Effector CD4-positive, alpha-beta T cell (primary cell): ENCODE measurements around the gene ADGRE1.
"Not testable (repeated sequence)": the region's sequence is repeated elsewhere in the genome, so short reads cannot be mapped to it uniquely, and the experiment has no call there.

Experiments
- DNase-seq: peaks from one replicate; pipeline ENCODE4 v3.0.0-alpha.2; 2020
- total RNA-seq: gene quantifications from one replicate; lab custom pipeline; 2026; lab: John Stamatoyannopoulos, UW

Gene ADGRE1, protein sequence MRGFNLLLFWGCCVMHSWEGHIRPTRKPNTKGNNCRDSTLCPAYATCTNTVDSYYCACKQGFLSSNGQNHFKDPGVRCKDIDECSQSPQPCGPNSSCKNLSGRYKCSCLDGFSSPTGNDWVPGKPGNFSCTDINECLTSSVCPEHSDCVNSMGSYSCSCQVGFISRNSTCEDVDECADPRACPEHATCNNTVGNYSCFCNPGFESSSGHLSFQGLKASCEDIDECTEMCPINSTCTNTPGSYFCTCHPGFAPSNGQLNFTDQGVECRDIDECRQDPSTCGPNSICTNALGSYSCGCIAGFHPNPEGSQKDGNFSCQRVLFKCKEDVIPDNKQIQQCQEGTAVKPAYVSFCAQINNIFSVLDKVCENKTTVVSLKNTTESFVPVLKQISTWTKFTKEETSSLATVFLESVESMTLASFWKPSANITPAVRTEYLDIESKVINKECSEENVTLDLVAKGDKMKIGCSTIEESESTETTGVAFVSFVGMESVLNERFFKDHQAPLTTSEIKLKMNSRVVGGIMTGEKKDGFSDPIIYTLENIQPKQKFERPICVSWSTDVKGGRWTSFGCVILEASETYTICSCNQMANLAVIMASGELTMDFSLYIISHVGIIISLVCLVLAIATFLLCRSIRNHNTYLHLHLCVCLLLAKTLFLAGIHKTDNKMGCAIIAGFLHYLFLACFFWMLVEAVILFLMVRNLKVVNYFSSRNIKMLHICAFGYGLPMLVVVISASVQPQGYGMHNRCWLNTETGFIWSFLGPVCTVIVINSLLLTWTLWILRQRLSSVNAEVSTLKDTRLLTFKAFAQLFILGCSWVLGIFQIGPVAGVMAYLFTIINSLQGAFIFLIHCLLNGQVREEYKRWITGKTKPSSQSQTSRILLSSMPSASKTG
- 7.3 reads per million, percentile 26 among the genes with 10 or more reads in this experiment for total RNA-seq

DNA sequence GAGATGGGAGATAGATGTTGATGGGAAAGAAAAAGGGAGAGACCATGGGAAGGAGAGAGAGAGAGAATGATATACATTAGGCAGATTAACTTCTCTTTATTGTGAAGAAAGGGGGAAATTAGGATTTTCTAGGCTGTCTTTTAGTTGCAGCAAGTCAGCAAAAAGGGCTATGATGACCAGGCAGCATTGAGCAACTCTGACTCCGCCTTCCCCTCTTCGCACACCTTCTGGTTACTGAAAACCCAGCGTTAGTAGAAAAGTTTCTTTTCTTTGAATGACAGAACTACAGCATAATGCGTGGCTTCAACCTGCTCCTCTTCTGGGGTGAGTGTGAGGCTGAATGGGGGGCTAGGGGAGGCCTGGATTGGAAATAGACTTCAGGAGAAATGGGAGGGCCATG, at the start of gene ADGRE1:
Gene ADGRE1 (plus strand): TSS at position 264 of the 400 bp plus-strand sequence. CDS start 30 bp downstream, at position 294.
- DNase-seq, result no peak

- DNase-seq, result no peak
These were observed 49.2 kb upstream of the ADGRE1 start for GRCh38 chr19:6838062-6838655.

GRCh38 chr19:6842871-6843607, 44.3 kb upstream of the ADGRE1 start:
- no peak for DNase-seq

DNA sequence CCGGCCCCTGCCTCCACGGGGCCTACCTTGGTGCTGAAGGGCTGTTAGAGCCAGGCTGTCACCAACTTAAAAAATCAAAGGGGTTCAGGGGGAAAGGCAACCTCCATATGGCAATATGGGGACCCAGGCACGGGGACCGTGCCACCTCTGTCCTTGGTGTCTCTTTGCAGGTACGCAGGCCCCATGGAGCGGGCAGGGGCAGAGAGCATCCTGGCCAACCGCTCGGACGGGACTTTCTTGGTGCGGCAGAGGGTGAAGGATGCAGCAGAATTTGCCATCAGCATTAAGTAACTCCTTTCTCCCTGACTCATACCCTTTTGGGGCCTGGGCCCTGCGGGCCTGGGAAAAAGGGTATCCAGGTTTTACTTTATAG, 39.6 kb upstream of the ADGRE1 start:
- no peak for DNase-seq

DNA sequence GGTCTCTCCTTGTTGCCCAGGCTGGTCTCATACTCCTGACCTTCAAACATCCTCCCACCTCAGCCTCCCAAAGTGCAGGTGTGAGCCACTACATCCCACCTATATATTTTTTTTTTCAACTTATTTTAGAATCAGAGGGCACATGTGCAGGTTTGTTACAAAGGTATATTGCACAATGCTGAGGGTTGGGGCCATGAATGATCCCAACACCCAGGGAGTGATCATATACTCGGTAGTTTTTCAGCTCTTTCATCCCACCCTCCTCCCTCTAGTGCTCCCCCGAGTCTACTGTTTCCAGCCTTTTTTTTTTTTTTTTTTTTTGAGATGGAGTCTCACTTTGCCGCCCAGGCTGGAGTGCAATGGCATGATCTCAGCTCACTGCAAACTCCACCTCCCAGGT, 38.4 kb upstream of the ADGRE1 start:
- DNase-seq, result no peak

GRCh38 chr19:6849876-6850275, 37.5 kb upstream of the ADGRE1 start:
- DNase-seq, result no peak

DNA sequence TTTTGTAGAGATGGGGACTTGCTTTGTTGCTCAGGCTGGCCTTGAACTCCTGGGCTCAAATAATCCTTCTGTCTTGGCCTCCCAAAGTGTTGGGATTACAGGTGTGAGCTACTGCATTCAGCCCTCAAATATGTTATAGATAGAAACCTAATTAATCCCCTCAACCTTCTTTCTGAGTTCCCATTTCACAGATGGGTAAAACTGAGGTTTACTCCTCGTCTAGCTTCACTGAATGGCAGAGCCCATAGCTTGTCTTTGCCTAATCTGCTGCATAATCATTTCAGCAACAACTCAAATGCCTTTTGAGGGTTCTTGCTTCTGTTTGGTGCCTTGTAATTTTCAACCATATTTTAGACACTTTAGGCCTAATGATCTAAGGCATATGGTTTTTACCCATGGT, 36.0 kb upstream of the ADGRE1 start:
- no peak for DNase-seq

- no peak for DNase-seq
These were observed 35.4 kb upstream of the ADGRE1 start for GRCh38 chr19:6852001-6852400.

- DNase-seq, result no peak
These were observed 33.5 kb upstream of the ADGRE1 start for GRCh38 chr19:6853868-6854267.

- DNase-seq, result no peak
These were observed 32.6 kb upstream of the ADGRE1 start for GRCh38 chr19:6854758-6855157.

DNA sequence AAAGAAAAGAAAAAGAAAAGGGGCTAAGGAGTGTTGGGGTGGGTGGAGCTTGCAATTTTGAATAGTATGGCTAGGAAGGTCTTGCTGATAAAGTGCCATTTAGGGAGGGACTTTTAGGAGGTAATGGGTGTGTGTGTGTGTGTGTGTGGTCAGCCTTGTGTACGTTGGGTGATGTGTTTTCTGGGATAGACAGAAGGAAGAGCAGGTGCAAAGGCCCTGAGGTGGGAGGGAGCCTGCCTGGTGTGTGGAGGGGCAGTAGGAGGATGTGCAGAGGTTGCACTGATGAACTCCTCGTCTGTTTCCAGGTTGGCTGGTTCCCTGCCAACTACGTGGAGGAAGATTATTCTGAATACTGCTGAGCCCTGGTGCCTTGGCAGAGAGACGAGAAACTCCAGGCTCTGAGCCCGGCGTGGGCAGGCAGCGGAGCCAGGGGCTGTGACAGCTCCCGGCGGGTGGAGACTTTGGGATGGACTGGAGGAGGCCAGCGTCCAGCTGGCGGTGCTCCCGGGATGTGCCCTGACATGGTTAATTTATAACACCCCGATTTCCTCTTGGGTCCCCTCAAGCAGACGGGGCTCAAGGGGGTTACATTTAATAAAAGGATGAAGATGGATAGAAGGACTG, 30.5 kb upstream of the ADGRE1 start:
- DNase-seq, result no peak

- no peak for DNase-seq
These were observed 25.6 kb upstream of the ADGRE1 start for GRCh38 chr19:6861683-6862286.

DNA sequence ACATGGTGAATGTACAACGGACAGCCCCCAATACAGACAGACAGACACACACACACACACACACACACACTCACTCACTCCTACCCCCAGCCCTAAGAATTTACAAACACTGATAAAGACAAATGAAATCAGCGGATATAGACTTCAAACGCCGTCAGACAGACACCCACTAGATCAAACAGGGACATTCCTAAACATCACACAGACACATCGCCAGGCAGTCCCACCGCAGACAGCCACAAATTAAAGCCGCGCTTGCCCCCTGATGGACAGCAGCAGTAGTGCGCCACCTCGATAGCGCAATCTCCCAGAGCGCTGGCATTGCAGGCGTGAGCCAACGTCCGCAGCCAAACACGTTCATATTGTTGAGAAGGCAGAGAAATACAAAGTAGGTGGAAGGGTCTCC, 24.7 kb upstream of the ADGRE1 start:
- DNase-seq, result peak; percentile 86

DNA sequence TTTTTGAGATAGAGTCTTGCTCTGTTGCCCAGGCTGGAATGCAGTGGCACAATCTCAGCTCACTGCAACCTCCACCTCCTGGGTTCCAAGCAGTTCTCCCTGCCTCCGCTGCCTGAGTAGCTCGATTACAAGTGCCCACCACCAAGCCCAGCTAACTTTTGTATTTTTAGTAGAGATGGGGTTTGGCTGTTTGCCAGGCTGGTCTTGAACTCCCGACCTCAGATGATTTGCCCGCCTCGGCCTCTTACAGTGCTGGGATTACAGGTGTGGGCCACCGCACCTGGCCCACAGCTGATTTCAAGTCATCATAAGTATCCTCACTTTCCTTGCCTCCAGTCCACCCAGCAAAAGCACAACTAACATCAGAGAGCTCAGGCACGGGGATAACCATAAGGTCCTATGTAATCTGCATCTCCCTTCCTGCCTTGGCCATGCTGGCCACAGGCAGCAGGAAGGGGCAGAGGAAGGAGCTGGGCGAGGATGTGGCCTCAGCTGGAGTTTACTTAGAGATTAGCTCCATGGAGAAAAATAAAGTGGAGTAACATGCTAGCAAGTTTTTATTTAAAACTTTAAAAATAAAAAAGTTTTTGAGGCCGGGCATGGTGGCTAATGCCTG, 22.9 kb upstream of the ADGRE1 start:
- DNase-seq, result no peak

DNA sequence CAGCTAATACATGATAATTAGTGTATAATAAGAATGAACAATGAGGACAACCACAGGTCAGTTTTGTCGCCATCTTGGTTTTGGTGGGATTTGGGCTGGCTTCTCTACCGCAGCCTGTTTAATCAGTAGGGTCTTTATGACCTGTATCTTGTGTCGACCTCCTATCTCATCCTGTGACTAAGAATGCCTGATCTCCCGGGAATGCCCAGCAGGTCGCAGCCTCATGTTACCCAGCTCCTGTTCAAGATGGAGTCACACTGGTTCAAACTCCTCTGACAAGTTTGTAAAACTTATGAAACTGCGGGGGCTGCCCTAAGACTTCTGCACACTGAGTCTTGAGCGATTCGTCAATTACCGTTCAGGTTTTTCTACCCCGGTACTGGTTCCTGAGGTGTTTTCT, 21.5 kb upstream of the ADGRE1 start:
- no peak for DNase-seq

DNA sequence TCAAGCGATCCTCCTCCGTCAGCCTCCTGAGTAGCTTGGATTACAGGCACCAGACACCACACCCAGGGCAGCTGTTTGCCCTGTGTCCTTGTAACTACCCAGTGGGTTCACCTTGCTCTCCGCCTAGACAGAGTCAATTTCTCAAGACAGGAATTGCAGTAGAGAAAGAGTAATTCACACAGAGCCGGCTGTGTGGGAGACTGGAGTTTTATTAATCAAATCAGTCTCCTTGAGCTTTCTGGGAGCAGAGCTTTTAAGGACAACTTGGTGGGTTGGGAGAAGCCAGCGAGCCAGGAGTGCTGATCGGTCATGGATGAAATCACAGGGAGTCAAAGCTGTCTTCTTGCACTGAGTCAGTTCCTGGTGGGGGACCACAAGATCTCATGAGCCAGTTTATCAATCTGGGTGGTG, 20.6 kb upstream of the ADGRE1 start:
- DNase-seq, result no peak

- DNase-seq, result no peak
These were observed 19.0 kb upstream of the ADGRE1 start for GRCh38 chr19:6868351-6868750.

- not testable (repeated sequence) for DNase-seq
These were observed 18.1 kb upstream of the ADGRE1 start for GRCh38 chr19:6869151-6869882.

GRCh38 chr19:6873708-6874431, 13.5 kb upstream of the ADGRE1 start:
- DNase-seq, result no peak

DNA sequence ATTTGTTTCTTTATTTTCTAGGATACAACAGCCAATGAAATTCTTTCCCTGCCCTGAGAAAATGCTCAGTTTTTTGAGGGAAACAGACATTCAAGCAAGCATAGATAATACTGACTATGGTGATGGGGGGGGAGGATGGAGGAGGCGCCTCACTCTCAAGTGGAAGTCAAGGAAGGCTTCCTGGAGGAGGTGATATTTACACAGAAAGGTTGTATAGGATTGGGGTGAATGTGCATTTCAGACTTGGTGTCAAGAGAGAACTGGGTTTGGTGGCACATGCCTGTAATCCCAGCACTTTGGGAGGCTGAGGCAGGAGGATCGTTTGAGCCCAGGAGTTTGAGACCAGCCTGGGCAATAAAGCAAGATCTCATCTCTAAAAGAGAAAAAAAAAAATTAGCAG, 12.2 kb upstream of the ADGRE1 start:
- no peak for DNase-seq
